ENCODE results near the gene RAB3GAP2.

GRCh38 chr1:220121791-220122530, 150.3 kb downstream of the RAB3GAP2 start:
- no peak for TF ChIP-seq EZH2 (IDR thresholded peaks at IDR 0.05; ENCODE audit: low read length, missing control alignments)
- TF ChIP-seq CTCF (conservative IDR thresholded peaks at IDR 0.05 in 1 of 2, IDR thresholded peaks at IDR 0.05 in 1 of 2; ENCODE audit: low read depth in 1 of 2, low read length in 2 of 2), result no peak

Data from fibroblast of lung (primary cell).